A549 (cell line): ENCODE results near the gene DIP2C. TPM values are rescaled to one million over a fixed set of nuclear protein-coding genes. Genes with fewer than 3 reads are reported as not detected.

Experiments
- ATAC-seq, 2 experiments: fragments of 200-7000 bp in 1 of 2; fragments of >200 bp in 1 of 2; cut with Nextera tagmentation in 1 of 2; cut with Tn5 transposase in 1 of 2; 3 replicates each; pipeline versions ENCODE4 v1.8.0 to v1.9.1; 2018 to 2020; ENCODE audit warnings: mild to moderate bottlenecking in 1 of 2, moderate library complexity in 1 of 2
- CTCF ChIA-PET: fragments of 300-600 bp; sonication (Branson Sonifier 250); formaldehyde crosslinking; extraction: SDS; loops from one replicate; lab custom pipeline; 2021; ENCODE audit warnings: antibody characterized with exemption, inconsistent platforms; lab: Yijun Ruan, JAX
- POLR2A ChIA-PET: fragments of 350-600 bp; formaldehyde crosslinking; extraction: SDS; loops from one replicate; lab custom pipeline; 2021; ENCODE audit warnings: antibody characterized with exemption, inconsistent platforms; lab: Yijun Ruan, JAX
- DNase-seq, 2 experiments: peaks; one replicate each; pipeline versions ENCODE4 v3.0.0 to v3.0.0-alpha.2; 2011 to 2016; ENCODE audit warnings: low read depth in 1 of 2, low spot score in 1 of 2
- FAIRE-seq: peaks from 2 replicates; lab custom pipeline; 2011; peaks lifted over from hg19 to GRCh38; lab: Jason Lieb, UNC
- H3K27ac ChIP-seq, 2 experiments: fragments of >200 bp; sonication (Bioruptor Twin); formaldehyde crosslinking; 3 replicates each; pipeline ENCODE4 v1.5.1; 2016 to 2017
- H3K4me1 ChIP-seq: fragments of >200 bp; sonication (Bioruptor Twin); formaldehyde crosslinking; 3 replicates; pipeline ENCODE4 v1.6.1; 2016
- H3K4me2 ChIP-seq: fragments of >200 bp; sonication (Bioruptor Twin); formaldehyde crosslinking; 3 replicates; pipeline ENCODE4 v1.6.1; 2016
- H3K4me3 ChIP-seq: fragments of >200 bp; sonication (Bioruptor Twin); formaldehyde crosslinking; 3 replicates; pipeline ENCODE4 v1.5.1; 2016
- H3K9me3 ChIP-seq: fragments of >200 bp; sonication (Bioruptor Twin); formaldehyde crosslinking; 3 replicates; pipeline ENCODE4 v1.6.1; 2016
- BHLHE40 ChIP-seq: IDR thresholded peaks from 2 replicates; pipeline ENCODE4 v1.6.1; 2012; ENCODE audit warnings: low read depth, low read length, inconsistent platforms
- CBX2 ChIP-seq: fragments of 200-600 bp; sonication (generic); IDR thresholded peaks from 2 replicates; pipeline ENCODE4 v1.6.1; 2016; ENCODE audit warnings: low read depth, mild to moderate bottlenecking, borderline replicate concordance
- CEBPB ChIP-seq, 2 experiments: fragments of >200 bp in 1 of 2; sonication (Bioruptor Twin) in 1 of 2; formaldehyde crosslinking in 1 of 2; IDR thresholded peaks; 2 replicates each; pipeline ENCODE4 v1.6.1; 2012 to 2016
- EP300 ChIP-seq, 2 experiments: fragments of >200 bp; sonication (Bioruptor Twin); formaldehyde crosslinking; IDR thresholded peaks; 2 replicates in 1 of 2; 3 replicates in 1 of 2; pipeline ENCODE4 v1.6.1; 2016 to 2017
- ESRRA ChIP-seq: fragments of 150-350 bp; IDR thresholded peaks from 2 replicates; pipeline ENCODE4 v1.6.1; 2014; ENCODE audit warnings: mild to moderate bottlenecking, low read length, borderline replicate concordance
- FOSB ChIP-seq: fragments of 250-450 bp; sonication (Bioruptor Pico); IDR thresholded peaks from 2 replicates; pipeline ENCODE4 v1.5.0; 2020; ENCODE audit warnings: mild to moderate bottlenecking, moderate library complexity
- HDAC2 ChIP-seq: fragments of 200-600 bp; sonication (generic); IDR thresholded peaks from 2 replicates; pipeline ENCODE4 v1.6.1; 2016
- HOXA7 ChIP-seq: fragments of 250-450 bp; sonication (Bioruptor Pico); IDR thresholded peaks from 2 replicates; pipeline ENCODE4 v1.5.0; 2020; ENCODE audit warnings: mild to moderate bottlenecking, moderate library complexity
- JUN ChIP-seq, 2 experiments: fragments of >200 bp; sonication (Bioruptor Twin); formaldehyde crosslinking; IDR thresholded peaks; 2 replicates in 1 of 2; 3 replicates in 1 of 2; pipeline ENCODE4 v1.6.1; 2016 to 2017
- MAZ ChIP-seq: fragments of 150-350 bp; IDR thresholded peaks from 2 replicates; pipeline ENCODE4 v1.6.1; 2014; ENCODE audit warnings: antibody characterized with exemption, low read depth, low read length, borderline replicate concordance
- MYC ChIP-seq: IDR thresholded peaks from 2 replicates; pipeline ENCODE4 v1.6.1; 2012; ENCODE audit warnings: mild to moderate bottlenecking, inconsistent platforms, low read length, improper control_type of control experiment, borderline replicate concordance
- NFE2L2 ChIP-seq: fragments of 150-350 bp; conservative IDR thresholded peaks from 2 replicates; pipeline ENCODE4 v1.6.1; 2014; ENCODE audit warnings: low read length
- NPAS2 ChIP-seq: fragments of 250-450 bp; sonication (Bioruptor Pico); IDR thresholded peaks from 2 replicates; pipeline ENCODE4 v1.8.0; 2022; ENCODE audit warnings: mild to moderate bottlenecking, moderate library complexity, borderline replicate concordance
- POLR2AphosphoS2 ChIP-seq: conservative IDR thresholded peaks from 2 replicates; pipeline ENCODE4 v1.6.1; 2012; ENCODE audit warnings: low read length, improper control_type of control experiment, inconsistent platforms
- RNF2 ChIP-seq: fragments of 200-600 bp; sonication (generic); IDR thresholded peaks from 2 replicates; pipeline ENCODE4 v1.6.1; 2016; ENCODE audit warnings: low read depth, mild to moderate bottlenecking, antibody characterized with exemption, moderate library complexity, borderline replicate concordance
- SMC3 ChIP-seq: fragments of >200 bp; sonication (Bioruptor Twin); formaldehyde crosslinking; IDR thresholded peaks from 3 replicates; pipeline ENCODE4 v1.6.1; 2018; ENCODE audit warnings: inconsistent platforms
- SREBF2 ChIP-seq: fragments of 450-650 bp; IDR thresholded peaks from 2 replicates; pipeline ENCODE4 v1.6.1; 2014; ENCODE audit warnings: mild to moderate bottlenecking, moderate library complexity
- WGBS: methylation state at CpG from one replicate; pipeline ENCODE4 v1.1.6; 2017; ENCODE audit errors: missing lambda C conversion rate; 5-methylcytosine and 5-hydroxymethylcytosine counted together
- polyA plus RNA-seq, 4 experiments: library from polyadenylated mRNA; depleted of rRNA in 3 of 4; stranded (reverse); fragments of >200 nt; fragmentation: RNase III in 1 of 4; extraction: RNeasy Plus Mini Kit Qiagen cat#74134 plus additional on column Dnase treatment in 1 of 4; gene quantifications; 2 replicates in 3 of 4; 3 replicates in 1 of 4; pipeline ENCODE4 v1.2.3, GENCODE V29; 2011 to 2017
- TF ChIP-seq, protein P1 (sequence below): IDR thresholded peaks from 2 replicates; pipeline ENCODE4 v1.6.1; 2012
- TF ChIP-seq, protein P2 (sequence below): fragments of 250-450 bp; sonication (Bioruptor Pico); IDR thresholded peaks from 2 replicates; pipeline ENCODE4 v1.5.0; 2020; ENCODE audit warnings: low read depth, mild to moderate bottlenecking, moderate library complexity
- TF ChIP-seq, protein P3 (sequence below): IDR thresholded peaks from 2 replicates; pipeline ENCODE4 v1.6.1; 2012
- TF ChIP-seq, protein P4 (sequence below): fragments of 250-450 bp; sonication (Bioruptor Pico); IDR thresholded peaks from 2 replicates; pipeline ENCODE4 v1.5.0; 2021; ENCODE audit warnings: mild to moderate bottlenecking, moderate library complexity, borderline replicate concordance
- TF ChIP-seq, protein P5 (sequence below): fragments of >200 bp; sonication (Bioruptor Twin); formaldehyde crosslinking; IDR thresholded peaks from 2 replicates; pipeline ENCODE4 v1.6.1; 2016

The DIP2C gene
- polyA plus RNA-seq, 2 of the 4 experiments (the other 2 are of a cell fraction), result 3.7 to 5.0 TPM

DNA sequence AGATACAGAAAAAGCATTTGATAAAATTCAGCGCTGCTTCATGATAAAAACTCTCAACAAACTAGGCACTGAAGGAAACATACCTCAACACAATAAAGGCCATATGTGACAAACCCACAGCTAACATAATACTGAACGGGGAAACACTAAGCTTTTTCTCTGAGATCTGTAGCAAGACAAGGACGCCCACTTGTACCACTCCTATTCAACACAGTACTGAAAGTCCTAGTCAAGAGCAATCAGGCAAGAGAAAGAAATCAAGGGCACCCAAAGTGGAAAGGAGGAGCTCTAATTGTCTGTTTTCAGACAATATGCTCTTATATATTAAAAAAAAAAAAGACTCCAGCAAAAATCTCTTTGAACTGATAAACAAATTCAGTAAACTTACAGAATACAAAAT, 13.3 kb downstream of the DIP2C start:
- POLR2A ChIA-PET, result interaction anchor here (0.7 kb wide), 1 partner anchor 127 kb away, joined by 3 read pairs; no protein-coding TSS in a partner anchor

DNA sequence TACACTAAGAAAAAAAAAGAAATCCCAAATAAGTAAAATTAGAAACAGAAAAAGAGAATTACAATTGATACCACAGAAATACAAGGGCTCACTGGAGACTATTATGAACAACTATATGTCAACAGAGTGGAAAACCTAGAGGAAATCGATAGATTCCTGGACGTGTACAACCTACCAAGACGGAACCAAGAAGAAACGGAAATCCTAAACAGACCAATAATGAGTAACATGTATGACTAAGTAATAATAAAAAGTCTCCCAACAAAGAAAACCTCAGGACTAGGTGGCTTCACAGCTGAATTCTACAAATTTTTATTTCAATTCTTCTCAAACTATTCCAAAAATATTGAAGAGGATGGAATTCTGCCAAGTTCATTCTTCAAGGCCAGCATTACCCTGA, 13.9 kb downstream of the DIP2C start:
- TF ChIP-seq CBX2 (no peak), HDAC2 (no peak), SREBF2 (no peak), RNF2 (no peak), MAZ (no peak), FOSB (no peak), JUN (IDR thresholded peaks at IDR 0.05) (no peak), POLR2AphosphoS2 (no peak)
- TF ChIP-seq, protein P1, sequence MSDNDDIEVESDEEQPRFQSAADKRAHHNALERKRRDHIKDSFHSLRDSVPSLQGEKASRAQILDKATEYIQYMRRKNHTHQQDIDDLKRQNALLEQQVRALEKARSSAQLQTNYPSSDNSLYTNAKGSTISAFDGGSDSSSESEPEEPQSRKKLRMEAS, result no peak
- H3K27ac ChIP-seq, result no peak overlapping the region
- peaks cover 4% of the 10 kb centered on the region; the same call in 1 of the 3 replicates for H3K4me1 ChIP-seq
- ChIA-PET CTCF (no interaction called here), POLR2A (no interaction called here)
- no peaks in the 10 kb centered on the region for H3K9me3 ChIP-seq
- no peak for ATAC-seq
- WGBS, result 87% methylated on average over 4 of the region's 4 CpGs
- DNase-seq, result no peak
- H3K4me3 ChIP-seq, result no peak overlapping the region
- H3K4me2 ChIP-seq, result no peak overlapping the region
- no peak for FAIRE-seq

More for the DNA sequence above, 13.3 kb downstream of the DIP2C start:
- peaks cover 4% of the 10 kb centered on the region; the same call in 1 of the 3 replicates for H3K4me1 ChIP-seq
- no peak overlapping the region for H3K4me2 ChIP-seq
- no peak overlapping the region for H3K27ac ChIP-seq
- ATAC-seq (no peak), FAIRE-seq (no peak)
- H3K9me3 ChIP-seq, result no peaks in the 10 kb centered on the region
- TF ChIP-seq HOXA7 (CRISPR knock-in tag) (no peak), MYC (no peak), BHLHE40 (no peak), EP300 (IDR thresholded peaks at IDR 0.05) (no peak), ESRRA (no peak), NFE2L2 (no peak), SMC3 (no peak)
- TF ChIP-seq, protein P1, result no peak
- TF ChIP-seq, protein P2, sequence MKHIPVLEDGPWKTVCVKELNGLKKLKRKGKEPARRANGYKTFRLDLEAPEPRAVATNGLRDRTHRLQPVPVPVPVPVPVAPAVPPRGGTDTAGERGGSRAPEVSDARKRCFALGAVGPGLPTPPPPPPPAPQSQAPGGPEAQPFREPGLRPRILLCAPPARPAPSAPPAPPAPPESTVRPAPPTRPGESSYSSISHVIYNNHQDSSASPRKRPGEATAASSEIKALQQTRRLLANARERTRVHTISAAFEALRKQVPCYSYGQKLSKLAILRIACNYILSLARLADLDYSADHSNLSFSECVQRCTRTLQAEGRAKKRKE (CRISPR knock-in tag), result no peak
- TF ChIP-seq, all 56 proteins: peak for 0
- CTCF ChIA-PET, result no interaction called here
- H3K4me3 ChIP-seq, result no peak overlapping the region
- WGBS, result 85% methylated on average over 3 of the region's 3 CpGs
- no peak for DNase-seq

DNA sequence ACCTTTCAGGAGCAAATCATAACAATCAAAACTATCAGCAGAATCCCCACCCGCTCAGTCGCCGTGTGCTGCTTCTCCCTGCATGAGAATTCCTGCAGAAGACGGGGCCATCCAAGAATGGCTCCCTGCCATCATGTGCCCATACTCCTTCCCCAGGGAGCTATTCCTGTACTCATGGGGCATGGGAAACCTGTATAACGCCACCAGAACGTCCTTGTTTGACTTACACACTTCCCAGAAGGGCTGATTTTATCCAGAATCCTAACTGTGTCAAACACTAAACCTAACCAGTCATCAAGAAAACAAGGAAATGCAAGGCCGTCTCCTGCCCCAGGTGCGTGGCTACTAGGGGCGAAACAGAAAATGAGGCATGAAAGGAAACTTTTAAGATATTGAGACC, 16.0 kb downstream of the DIP2C start:
- POLR2A ChIA-PET, result no interaction called here
- ATAC-seq, result no peak
- CTCF ChIA-PET, result interaction anchor here (0.6 kb wide), 1 partner anchor 419 kb away, joined by 4 read pairs; no protein-coding TSS in a partner anchor
- Histone ChIP-seq H3K4me2 (no peak overlapping the region), H3K4me3 (no peak overlapping the region), H3K9me3 (no peaks in the 10 kb centered on the region), H3K4me1 (peaks cover 4% of the 10 kb centered on the region; the same call in 1 of the 3 replicates), H3K27ac (no peak overlapping the region)
- no peak for FAIRE-seq
- DNase-seq, result no peak
- no peak for TF ChIP-seq SMC3
- WGBS, result 71% methylated on average over 9 of the region's 9 CpGs

DNA sequence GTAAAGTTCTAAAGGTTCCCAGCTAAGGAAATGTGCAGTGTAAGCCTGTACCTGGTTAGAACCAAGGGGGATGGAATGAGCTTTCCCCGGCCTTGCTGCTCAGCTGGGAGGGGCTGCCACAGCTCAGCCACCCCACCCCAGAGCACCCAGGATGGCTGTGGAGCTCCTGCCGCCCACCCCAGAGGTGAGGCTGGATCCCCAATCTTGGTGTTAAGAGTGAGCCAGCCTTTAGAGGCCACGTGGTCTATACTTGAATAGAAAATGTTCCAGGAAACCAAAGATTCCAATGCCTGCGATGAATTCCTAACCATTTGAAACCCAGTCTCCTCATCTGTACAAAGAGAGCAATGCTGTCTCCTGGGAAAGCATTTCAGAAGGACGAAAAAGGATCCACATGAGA, 16.5 kb downstream of the DIP2C start:
- 80% methylated on average over 5 of the region's 5 CpGs for whole genome bisulfite sequencing
- POLR2A ChIA-PET, result no interaction called here
- no peak for TF ChIP-seq CEBPB (IDR thresholded peaks at IDR 0.05)
- no peak for TF ChIP-seq SMC3
- TF ChIP-seq, protein P3, sequence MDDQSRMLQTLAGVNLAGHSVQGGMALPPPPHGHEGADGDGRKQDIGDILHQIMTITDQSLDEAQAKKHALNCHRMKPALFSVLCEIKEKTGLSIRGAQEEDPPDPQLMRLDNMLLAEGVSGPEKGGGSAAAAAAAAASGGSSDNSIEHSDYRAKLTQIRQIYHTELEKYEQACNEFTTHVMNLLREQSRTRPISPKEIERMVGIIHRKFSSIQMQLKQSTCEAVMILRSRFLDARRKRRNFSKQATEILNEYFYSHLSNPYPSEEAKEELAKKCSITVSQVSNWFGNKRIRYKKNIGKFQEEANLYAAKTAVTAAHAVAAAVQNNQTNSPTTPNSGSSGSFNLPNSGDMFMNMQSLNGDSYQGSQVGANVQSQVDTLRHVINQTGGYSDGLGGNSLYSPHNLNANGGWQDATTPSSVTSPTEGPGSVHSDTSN, result no peak
- no peak for TF ChIP-seq CBX2
- no peak for TF ChIP-seq NPAS2
- TF ChIP-seq, protein P4, sequence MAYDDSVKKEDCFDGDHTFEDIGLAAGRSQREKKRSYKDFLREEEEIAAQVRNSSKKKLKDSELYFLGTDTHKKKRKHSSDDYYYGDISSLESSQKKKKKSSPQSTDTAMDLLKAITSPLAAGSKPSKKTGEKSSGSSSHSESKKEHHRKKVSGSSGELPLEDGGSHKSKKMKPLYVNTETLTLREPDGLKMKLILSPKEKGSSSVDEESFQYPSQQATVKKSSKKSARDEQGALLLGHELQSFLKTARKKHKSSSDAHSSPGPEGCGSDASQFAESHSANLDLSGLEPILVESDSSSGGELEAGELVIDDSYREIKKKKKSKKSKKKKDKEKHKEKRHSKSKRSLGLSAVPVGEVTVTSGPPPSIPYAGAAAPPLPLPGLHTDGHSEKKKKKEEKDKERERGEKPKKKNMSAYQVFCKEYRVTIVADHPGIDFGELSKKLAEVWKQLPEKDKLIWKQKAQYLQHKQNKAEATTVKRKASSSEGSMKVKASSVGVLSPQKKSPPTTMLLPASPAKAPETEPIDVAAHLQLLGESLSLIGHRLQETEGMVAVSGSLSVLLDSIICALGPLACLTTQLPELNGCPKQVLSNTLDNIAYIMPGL (CRISPR knock-in tag), result no peak
- TF ChIP-seq EP300 (IDR thresholded peaks at IDR 0.05), result no peak
- TF ChIP-seq, protein P5, sequence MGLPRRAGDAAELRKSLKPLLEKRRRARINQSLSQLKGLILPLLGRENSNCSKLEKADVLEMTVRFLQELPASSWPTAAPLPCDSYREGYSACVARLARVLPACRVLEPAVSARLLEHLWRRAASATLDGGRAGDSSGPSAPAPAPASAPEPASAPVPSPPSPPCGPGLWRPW, result no peak
- DNase-seq (no peak), ATAC-seq (no peak), FAIRE-seq (no peak)
- CTCF ChIA-PET, result interaction anchor here (0.9 kb wide), 1 partner anchor 12 kb away, joined by 3 read pairs; no protein-coding TSS in a partner anchor
- Histone ChIP-seq H3K27ac (no peak overlapping the region), H3K4me3 (no peak overlapping the region), H3K9me3 (no peaks in the 10 kb centered on the region), H3K4me1 (peaks cover 4% of the 10 kb centered on the region; the same call in 1 of the 3 replicates), H3K4me2 (no peak overlapping the region)
